Putamen (tissue), 1 donor: ENCODE measurements around the gene BMP7.
"Not testable (repeated sequence)": the region's sequence is repeated elsewhere in the genome, so short reads cannot be mapped to it uniquely, and the experiment has no call there.

Source experiments
- DNase-seq: peaks from one replicate; pipeline ENCODE4 v3.0.0-alpha.2; 2016; ENCODE audit warnings: low spot score

BMP7 gene

DNA sequence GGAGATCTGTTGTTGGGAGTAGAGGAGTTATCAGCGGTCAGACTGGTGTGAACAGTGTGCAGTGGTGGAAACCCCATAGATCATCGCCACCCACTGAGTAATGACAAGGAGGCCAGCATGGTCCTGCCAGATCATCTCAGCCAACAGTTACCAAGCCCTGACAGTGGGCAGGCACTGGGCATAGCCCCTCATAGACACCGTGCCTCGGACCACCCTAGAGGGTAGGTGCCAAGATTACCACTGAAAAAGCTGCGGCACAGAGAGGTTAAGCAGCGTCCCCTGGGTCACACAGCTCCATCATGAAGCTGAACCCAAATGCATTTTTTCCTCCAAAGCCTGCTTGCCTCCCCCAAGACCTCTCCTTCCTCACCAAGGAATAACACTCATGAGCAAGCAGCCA, 21.5 kb upstream of the BMP7 start:
- no peak for DNase-seq

DNA sequence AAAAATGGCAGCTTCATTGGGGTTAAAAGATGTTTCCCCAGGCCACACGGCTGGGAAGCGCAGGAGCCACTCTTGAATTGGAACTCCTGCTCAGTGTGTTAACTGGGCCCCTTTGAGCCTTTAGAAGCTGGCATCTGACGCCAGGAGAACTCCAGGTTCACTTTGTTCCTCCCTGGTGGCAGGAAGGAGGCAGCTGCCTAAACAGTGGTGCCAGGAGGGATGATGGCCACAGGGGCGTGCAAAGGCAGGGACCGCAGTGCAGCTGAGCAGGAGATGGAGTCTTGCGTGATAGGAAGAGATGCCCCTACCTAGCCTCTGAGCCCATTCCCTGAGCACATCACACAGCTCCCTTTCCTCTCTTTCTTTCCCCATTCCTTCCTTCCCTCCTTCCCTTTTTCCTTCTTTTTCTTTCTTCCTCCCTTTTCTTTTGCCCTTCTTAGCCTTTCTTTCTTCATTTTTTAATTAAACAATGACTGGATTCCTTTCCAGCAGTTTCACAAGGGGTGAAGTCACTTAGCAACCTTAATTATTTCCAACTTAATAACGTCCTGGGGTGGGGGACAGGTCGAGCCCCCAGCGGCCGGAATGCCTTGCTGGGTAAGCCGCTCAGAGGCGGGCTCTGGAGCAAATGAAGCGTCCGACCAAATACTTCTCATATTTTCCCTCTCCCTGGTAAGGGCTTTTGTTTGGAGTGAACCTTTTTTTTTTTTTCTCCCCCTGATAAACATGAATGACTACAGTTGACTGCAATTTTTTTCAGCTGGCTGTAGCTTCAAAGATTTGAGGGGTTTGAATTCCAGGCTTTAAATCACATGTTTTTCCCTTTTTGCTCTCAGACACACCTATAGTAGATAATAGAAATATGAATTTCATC, 20.8 kb upstream of the BMP7 start:
- no peak for DNase-seq

DNA sequence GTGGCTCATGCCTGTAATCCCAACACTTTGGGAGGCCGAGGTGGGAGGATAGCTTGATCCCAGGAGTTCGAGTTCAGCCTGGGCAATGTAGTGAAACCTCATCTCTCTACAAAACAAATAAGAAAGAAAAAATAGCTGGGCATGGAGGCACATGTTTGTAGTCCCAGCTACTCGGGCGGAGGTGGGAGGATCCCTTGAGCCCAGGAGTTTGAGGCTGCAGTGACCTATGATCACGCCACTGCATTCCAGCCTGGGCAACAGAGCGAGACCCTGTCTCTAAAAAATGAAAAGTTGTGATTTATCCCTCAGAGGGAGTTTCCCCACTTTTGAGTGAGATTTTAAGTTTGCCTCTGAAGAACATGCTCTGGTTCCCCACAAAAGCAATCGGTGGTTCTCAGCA, 17.4 kb upstream of the BMP7 start:
- no peak for DNase-seq

DNA sequence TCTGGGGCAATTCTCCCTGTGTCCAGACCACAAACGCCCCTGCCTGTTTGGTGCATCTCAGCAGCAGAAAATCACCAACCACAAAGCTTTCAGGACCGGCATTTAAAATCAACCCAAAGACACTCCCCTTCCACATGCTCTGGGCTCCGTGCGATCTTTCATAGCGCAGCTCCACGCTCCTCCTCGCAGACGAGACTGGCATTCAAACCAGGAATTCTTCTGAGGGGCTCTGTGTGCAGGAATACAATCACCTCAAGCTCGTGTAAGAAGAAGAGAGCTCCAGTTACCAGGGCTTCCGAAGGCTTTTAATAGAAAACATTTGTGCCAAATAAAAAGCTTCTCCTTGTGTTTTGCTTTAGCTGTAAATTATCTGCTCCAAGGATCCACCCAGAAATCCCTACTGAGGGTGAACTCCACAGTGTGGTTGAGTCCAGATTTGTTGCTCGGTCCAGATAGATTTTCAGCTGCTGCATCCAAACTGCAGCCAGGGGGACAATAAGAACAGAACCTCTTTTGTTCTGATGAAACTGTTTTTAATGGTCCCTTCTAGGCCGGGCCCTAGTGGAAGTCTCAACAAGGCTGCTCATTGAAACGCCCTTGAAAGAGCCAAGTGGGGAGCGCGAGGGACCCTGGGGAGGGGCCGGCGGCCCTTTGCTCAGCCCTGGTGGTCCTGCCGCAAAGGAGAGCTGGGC, 16.4 kb upstream of the BMP7 start:
- DNase-seq, result peak; percentile 81

DNA sequence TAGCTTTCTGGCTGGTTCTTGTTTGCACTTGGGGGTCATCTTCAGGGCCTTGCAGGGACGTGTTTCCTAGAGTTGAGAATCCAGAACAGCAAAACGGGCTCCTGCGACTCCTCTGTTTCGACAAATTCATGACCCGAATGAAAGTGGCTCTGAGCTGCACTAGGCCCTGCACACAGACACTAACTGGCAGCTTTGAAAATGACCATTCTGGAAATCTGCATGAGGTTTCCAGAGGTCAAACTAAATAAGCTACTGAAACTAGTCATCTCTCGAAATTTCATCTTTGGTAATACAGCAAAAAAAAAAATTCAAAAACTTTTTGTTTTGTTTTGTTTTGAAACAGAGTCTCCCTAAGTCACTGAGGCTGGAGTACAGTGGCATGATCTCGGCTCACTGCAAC, 15.5 kb upstream of the BMP7 start:
- no peak for DNase-seq

DNA sequence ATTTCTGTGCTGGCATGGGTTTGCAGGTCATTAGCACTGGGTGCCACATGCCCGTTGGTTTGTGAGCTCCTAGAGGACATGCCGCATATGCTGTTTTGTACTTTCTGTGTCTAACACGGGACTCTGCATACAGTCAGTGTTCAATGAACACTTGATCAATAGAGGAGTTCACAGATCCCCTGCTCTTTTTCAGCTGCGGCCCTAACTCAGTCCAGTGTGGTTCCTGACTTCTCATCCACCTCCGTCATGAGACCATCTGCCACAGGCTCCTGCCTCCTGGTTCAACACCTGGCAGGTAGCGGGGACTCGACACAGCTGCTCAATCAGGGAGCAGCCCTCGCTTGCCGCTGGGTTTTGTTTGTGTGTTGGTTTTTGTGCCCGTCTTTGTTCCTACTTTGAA, 13.8 kb upstream of the BMP7 start:
- no peak for DNase-seq

- DNase-seq, result not testable (repeated sequence)
Observed at GRCh38 chr20:57279548-57279947, 13.1 kb upstream of the BMP7 start.

GRCh38 chr20:57278457-57278856, 12.0 kb upstream of the BMP7 start:
- no peak for DNase-seq

DNA sequence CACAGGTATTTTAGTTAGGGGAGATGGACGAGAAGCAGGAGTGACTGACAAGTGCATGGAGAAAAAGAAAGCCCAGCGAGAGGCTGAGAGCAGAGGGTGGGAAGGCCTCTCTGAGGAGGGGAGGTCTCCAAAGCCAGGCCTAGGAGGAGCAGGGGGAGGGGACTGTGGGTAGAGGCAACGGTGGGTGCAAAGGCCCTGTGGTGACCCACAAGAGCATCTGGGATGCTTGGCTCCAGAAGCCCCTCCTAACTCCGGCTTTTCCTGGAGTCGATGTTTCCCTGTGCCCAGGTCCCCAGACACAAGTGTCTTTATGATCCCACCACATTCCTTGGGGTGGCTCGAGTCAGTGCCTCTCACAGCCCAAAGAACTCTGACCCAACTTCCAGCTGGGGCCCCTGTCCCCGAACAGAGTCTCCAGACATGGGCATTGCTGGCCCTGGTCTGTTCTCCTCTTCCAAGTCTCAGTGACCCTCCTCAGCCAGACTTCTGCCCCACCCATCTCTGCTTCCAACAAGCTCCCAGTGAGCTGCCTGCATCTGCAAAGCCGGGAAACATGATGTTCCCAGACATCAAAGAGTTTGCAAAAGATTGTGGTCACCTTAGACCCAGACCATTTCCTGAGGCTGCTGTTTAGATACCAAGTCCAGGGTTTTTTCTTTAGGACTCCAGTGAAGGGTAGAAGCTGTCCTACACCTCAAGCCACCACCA, 11.1 kb upstream of the BMP7 start:
- DNase-seq, result no peak

DNA sequence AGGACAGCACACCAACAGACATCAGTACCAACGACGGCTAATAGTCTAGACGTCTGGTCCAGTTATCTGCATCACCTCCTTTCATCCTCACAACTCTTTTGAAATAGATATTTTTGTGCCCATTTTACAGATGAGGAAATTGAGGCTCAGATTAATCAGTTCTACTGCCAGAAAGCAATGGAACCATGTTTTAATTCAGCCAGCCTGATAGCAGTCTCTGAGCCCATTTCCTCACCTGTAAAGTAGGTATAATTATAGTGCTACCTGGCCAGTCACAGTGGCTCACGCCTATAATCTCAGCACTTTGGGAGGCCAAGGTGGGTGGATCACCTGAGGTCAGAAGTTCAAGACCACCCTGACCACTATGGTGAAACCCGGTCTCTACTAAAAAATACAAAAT, 9.8 kb upstream of the BMP7 start:
- DNase-seq, result no peak

GRCh38 chr20:57275813-57276212, 9.4 kb upstream of the BMP7 start:
- no peak for DNase-seq

- DNase-seq, result no peak
Observed at GRCh38 chr20:57275334-57275733, 8.9 kb upstream of the BMP7 start.

DNA sequence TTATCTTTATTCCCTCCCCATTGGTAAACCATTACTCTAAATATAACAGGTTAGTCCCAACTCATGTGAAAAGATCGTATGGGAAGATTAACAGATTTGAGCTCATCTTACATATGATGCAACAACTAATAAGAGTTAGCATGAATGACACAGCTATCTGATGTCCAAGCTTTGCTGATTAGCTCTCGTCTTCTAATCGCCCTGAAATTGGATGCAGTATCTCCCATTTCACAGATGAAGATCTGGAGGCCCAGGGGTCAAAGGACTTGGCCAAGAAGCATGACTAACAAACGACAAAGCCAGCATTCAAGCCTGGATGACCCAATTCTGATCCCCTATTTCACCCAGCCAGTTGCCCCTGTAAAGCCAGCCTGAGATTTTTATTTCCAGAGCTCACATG, 8.4 kb upstream of the BMP7 start:
- no peak for DNase-seq

- DNase-seq, result no peak
Observed at GRCh38 chr20:57274299-57274698, 7.9 kb upstream of the BMP7 start.

GRCh38 chr20:57272883-57273535, 6.6 kb upstream of the BMP7 start:
- DNase-seq, result no peak

DNA sequence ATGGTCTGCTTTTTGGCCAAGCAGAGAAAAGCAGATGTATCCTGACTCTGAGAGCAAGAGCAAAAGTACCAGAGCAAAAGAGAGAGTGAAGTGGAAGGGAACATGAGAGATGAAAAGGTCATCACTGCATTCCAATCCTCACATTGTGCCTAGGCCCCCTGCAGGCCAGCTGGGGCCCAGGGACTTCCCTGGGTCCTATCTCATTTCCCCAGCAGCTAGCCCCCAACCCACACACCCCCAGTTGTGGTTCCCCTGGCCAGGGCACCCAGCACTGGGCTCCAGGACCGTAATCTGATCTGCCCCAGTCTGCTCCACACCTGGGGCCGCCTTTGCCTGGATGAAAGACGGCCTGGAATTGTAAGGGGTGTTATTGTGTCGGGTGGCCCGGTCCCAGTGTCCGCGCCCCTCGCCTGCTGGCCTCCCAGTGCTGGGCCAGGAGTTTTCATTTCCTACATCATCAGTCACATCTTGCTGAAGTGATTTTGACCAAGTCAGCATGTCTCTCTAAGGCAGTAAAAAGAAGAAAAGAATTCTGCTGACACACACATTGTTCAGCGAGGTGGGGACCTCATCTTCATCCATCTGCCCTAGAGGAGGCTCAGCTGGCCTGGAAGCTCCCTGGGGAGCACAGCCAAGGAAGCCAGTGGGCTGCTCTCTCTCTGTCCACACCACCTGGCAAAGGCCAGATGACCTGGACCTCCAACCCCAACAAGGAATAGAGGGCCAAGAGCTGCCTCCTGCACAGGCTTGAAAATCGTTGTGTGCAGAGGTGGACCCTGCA, 4.0 kb upstream of the BMP7 start:
- DNase-seq, result no peak

DNA sequence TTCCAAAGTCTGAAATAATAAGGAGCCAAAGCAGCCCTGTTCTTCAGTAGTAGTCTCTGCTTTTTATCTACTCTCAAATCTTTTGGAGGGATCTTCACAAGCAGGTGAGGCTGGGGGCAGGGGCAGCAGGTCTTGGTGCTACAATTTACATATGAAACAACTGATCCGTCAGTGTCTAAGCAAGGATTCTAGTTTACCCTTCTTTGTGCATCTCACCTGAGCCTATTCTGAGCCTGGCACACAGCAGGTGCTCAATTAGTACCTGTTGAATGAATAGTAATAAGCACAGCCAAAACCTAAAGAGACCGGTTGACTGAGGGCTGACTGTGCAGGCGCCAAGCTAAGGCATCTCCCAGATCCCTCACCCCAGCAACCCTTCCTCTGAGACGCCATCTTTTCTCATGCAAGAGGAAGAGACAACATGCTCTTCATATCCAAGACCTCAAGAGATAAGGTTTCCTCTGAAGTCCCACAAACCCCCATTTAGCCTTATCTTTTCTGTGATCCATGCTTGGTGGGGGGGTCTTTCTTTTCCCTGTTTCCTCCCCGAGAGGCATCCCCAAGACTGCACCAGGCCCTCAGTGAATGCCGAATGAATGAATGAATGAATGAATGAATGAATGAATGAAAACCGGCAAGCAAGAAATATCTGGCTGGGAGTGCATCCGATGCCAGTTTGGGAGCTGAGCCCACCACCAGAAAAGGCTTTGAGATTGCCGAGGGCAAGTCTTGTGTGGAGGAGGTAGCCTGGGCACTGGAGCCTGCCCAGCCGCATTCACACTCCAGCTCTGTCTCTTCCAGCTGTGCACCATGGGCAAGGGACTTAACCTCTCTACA, 2.9 kb upstream of the BMP7 start:
- no peak for DNase-seq

DNA sequence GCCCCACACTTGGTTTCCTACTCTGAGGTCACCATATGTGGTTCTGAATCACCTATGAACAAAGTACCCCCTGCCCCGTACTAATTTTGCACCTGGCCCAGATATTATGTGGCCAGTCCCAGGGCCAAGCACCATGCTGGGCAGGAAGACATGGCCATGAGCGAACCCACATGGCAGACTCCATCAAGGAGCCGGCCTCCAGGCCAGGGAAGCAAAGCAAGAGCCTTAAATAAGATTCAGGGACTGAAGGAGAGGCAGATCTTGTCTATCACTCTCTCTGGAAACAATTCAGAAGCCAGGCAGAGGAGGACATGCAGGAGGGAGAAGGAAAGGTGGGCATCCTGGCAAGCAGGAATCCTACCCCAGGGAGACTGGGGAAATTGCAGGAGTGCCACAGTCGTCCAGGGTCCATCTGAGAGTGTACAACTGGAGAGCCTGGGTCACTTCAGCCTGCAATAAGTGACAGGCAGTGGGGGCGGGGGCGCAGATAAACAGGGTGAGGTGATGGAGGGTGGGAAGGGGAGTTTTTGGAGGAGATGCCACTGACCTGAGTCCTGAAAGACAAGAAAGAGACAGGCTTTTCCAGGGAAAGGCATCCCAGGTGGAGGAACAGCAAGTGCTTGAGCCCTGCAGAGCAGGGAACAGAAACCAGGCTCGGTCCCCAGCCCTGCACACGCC, 2.1 kb upstream of the BMP7 start:
- DNase-seq, result no peak

GRCh38 chr20:57267158-57267821, 849 bp upstream of the BMP7 start:
- DNase-seq, result no peak

- no peak for DNase-seq
Observed at GRCh38 chr20:57265997-57266290, 497 bp downstream of the BMP7 start.
